Endodermal cell (in vitro differentiated cells): ENCODE results near the gene POLR2H. TPM values are rescaled to one million over a fixed set of nuclear protein-coding genes. Genes with fewer than 3 reads are reported as not detected.

Experiments
- DNase-seq: peaks from one replicate; pipeline ENCODE4 v3.0.0-alpha.2; 2017
- H3K27ac ChIP-seq: 2 replicates; pipeline ENCODE4 v1.5.1; 2013; ENCODE audit warnings: mild to moderate bottlenecking, low read depth, low read length, moderate library complexity
- H3K27me3 ChIP-seq: 2 replicates; pipeline ENCODE4 v1.6.1; 2013; ENCODE audit warnings: mild to moderate bottlenecking, low read length, moderate library complexity; ENCODE audit not compliant: insufficient read depth, control insufficient read depth, poor library complexity, severe bottlenecking
- H3K36me3 ChIP-seq: 2 replicates; pipeline ENCODE4 v1.7.0; 2013; ENCODE audit warnings: mild to moderate bottlenecking, low read length, moderate library complexity; ENCODE audit not compliant: control insufficient read depth, insufficient read depth
- H3K4me1 ChIP-seq: one replicate; pipeline ENCODE4 v1.7.0; 2013; ENCODE audit warnings: low read length; ENCODE audit not compliant: control insufficient read depth, insufficient read depth
- H3K4me3 ChIP-seq: 2 replicates; pipeline ENCODE4 v1.5.1; 2013; ENCODE audit warnings: mild to moderate bottlenecking, low read length, moderate library complexity
- H3K9ac ChIP-seq: 2 replicates; pipeline ENCODE4 v1.6.1; 2013; ENCODE audit warnings: mild to moderate bottlenecking, low read length, moderate library complexity; ENCODE audit not compliant: poor library complexity, severe bottlenecking; ENCODE audit errors: extremely low read depth
- H3K9me3 ChIP-seq: 2 replicates; pipeline ENCODE4 v1.6.1; 2013; ENCODE audit warnings: mild to moderate bottlenecking, low read length, moderate library complexity; ENCODE audit not compliant: control insufficient read depth
- H3K27ac Mint-ChIP-seq: 2 replicates; pipeline ENCODE4 v1.8.0; 2020; ENCODE audit warnings: mixed read lengths
- H3K27me3 Mint-ChIP-seq: 2 replicates; pipeline ENCODE4 v1.8.0; 2021; ENCODE audit warnings: mild to moderate bottlenecking, mixed read lengths; ENCODE audit not compliant: insufficient read depth
- H3K36me3 Mint-ChIP-seq: 2 replicates; pipeline ENCODE4 v1.8.0; 2020; ENCODE audit warnings: low read depth, mixed read lengths
- H3K4me1 Mint-ChIP-seq: 2 replicates; pipeline ENCODE4 v1.8.0; 2020; ENCODE audit warnings: mixed read lengths
- H3K4me3 Mint-ChIP-seq: 2 replicates; pipeline ENCODE4 v1.8.0; 2020; ENCODE audit warnings: mild to moderate bottlenecking, moderate library complexity, mixed read lengths
- H3K9me3 Mint-ChIP-seq: 2 replicates; pipeline ENCODE4 v1.8.0; 2020; ENCODE audit warnings: mild to moderate bottlenecking, mixed read lengths
- CTCF ChIP-seq: fragments of 200-600 bp; sonication (generic); conservative IDR thresholded peaks from 2 replicates; pipeline ENCODE4 v1.5.0; 2021; ENCODE audit warnings: antibody characterized with exemption, mild to moderate bottlenecking
- WGBS, 2 experiments: methylation state at CpG; one replicate each; pipeline versions ENCODE4 v1.1.5 to v1.1.7; 2013; ENCODE audit warnings: missing lambda C conversion rate in 2 of 2, mixed read lengths in 1 of 2; ENCODE audit not compliant: insufficient coverage in 1 of 2, insufficient read length in 1 of 2; 5-methylcytosine and 5-hydroxymethylcytosine counted together
- total RNA-seq, 2 donors: library from RNA; stranded (reverse); fragmentation: NEBNext Ultra II Directional in 1 of 2; extraction: Animal tissue kit (Norgen Biotek cat#: 25700) in 1 of 2; gene quantifications; 2 replicates in 1 of 2; 3 replicates in 1 of 2; pipeline ENCODE4 v1.2.1, GENCODE V29; 2021

Gene POLR2H
- total RNA-seq, 2 donors from 2014 or later: 95.9 to 117 TPM

GRCh38 chr3:184382326-184383032 is 21.0 kb downstream of the POLR2H start:
- Histone ChIP-seq H3K27me3 (peaks cover 46% of the 10 kb centered on the region), H3K4me3 (no peak overlapping the region), H3K36me3 (no peaks in the 10 kb centered on the region), H3K4me1 (peaks cover 3% of the 10 kb centered on the region), H3K27ac (no peak overlapping the region), H3K9ac (no peak overlapping the region), H3K9me3 (no peaks in the 10 kb centered on the region)
- Mint-ChIP-seq H3K36me3 (no peaks in the 10 kb centered on the region), H3K4me3 (no peak overlapping the region), H3K9me3 (no peaks in the 10 kb centered on the region), H3K27me3 (peaks cover 54% of the 10 kb centered on the region), H3K27ac (no peak overlapping the region), H3K4me1 (peaks cover 20% of the 10 kb centered on the region)
- TF ChIP-seq CTCF: no peak
- 90 to 98% methylated on average over 8 to 16 of the region's 16 CpGs for WGBS, 2 experiments
- DNase-seq: no peak

GRCh38 chr3:184383033-184383740 is 21.7 kb downstream of the POLR2H start:
- Histone ChIP-seq H3K4me3 (no peak overlapping the region), H3K9me3 (no peaks in the 10 kb centered on the region), H3K4me1 (no peaks in the 10 kb centered on the region), H3K9ac (no peak overlapping the region), H3K36me3 (no peaks in the 10 kb centered on the region), H3K27ac (no peak overlapping the region), H3K27me3 (peaks cover 44% of the 10 kb centered on the region)
- peaks cover 47% of the 10 kb centered on the region for H3K27me3 Mint-ChIP-seq
- H3K27ac Mint-ChIP-seq: no peak overlapping the region
- H3K4me3 Mint-ChIP-seq: no peak overlapping the region
- H3K36me3 Mint-ChIP-seq: no peaks in the 10 kb centered on the region
- TF ChIP-seq CTCF: no peak
- H3K4me1 Mint-ChIP-seq: peaks cover 13% of the 10 kb centered on the region
- WGBS, 2 experiments: 91 to 98% methylated on average over 9 to 15 of the region's 15 CpGs
- DNase-seq: no peak
- H3K9me3 Mint-ChIP-seq: no peaks in the 10 kb centered on the region

GRCh38 chr3:184384342-184384741 is 22.8 kb downstream of the POLR2H start:
- H3K27me3 Mint-ChIP-seq: peaks cover 36% of the 10 kb centered on the region
- TF ChIP-seq CTCF: no peak
- H3K27me3 ChIP-seq: peaks cover 32% of the 10 kb centered on the region
- no peak overlapping the region for H3K27ac ChIP-seq
- no peak overlapping the region for H3K4me3 ChIP-seq
- H3K9me3 ChIP-seq: no peaks in the 10 kb centered on the region
- no peaks in the 10 kb centered on the region for H3K4me1 ChIP-seq
- DNase-seq: no peak
- no peaks in the 10 kb centered on the region for H3K36me3 Mint-ChIP-seq
- no peak overlapping the region for H3K9ac ChIP-seq
- H3K36me3 ChIP-seq: no peaks in the 10 kb centered on the region
- no peak overlapping the region for H3K4me3 Mint-ChIP-seq
- H3K27ac Mint-ChIP-seq: no peak overlapping the region
- peaks cover 3% of the 10 kb centered on the region for H3K4me1 Mint-ChIP-seq
- H3K9me3 Mint-ChIP-seq: no peaks in the 10 kb centered on the region
- WGBS, 2 experiments: 88 to 93% methylated on average over 5 to 9 of the region's 9 CpGs
